Spleen (tissue), 7 donors: ENCODE measurements around the gene SLC38A3.

ENCODE experiments used
- CTCF ChIP-seq, 11 experiments: fragments of 200-600 bp in 7 of 11; fragments of 450-650 bp in 4 of 11; sonication (generic) in 4 of 11; IDR thresholded peaks in 8 of 11; conservative IDR thresholded peaks in 3 of 11; 1 replicate in 7 of 11; 2 replicates in 4 of 11; pipeline versions ENCODE4 v1.4.0 to v1.8.0; 2016 to 2021; ENCODE audit warnings: antibody characterized with exemption in 11 of 11, inconsistent platforms in 4 of 11, mild to moderate bottlenecking in 1 of 11
- POLR2A ChIP-seq, 3 donors: fragments of 450-650 bp; IDR thresholded peaks; one replicate each; pipeline ENCODE4 v1.5.1; 2017; ENCODE audit warnings: antibody characterized with exemption in 3 of 3, mild to moderate bottlenecking in 1 of 3
- donor health status: DM: no; HTN: no; CAD: no; lungs with moderate emphysema.
- donor health status: DM: no; HTN: no; CAD: no.
- donor health status: DM: no; HTN: no; CAD: no.

- no peak for TF ChIP-seq POLR2A (IDR thresholded peaks at IDR 0.05)
- TF ChIP-seq CTCF (IDR thresholded peaks at IDR 0.05 in 8 of 11, conservative IDR thresholded peaks at IDR 0.05 in 3 of 11): no peak
These were observed 21.9 kb downstream of the SLC38A3 start for GRCh38 chr3:50226888-50227389.
